Activated CD8-positive, alpha-beta memory T cell treated with anti-CD3 and anti-CD28 coated beads for 4 hours (primary cell): ENCODE data around the gene FBXW4.
"Not testable (repeated sequence)": the region's sequence is repeated elsewhere in the genome, so short reads cannot be mapped to it uniquely, and the experiment has no call there.

Source experiments
- DNase-seq, 2 donors: peaks; one replicate each; pipeline ENCODE4 v3.0.0-alpha.2; 2020; ENCODE audit warnings: low read depth in 2 of 2

FBXW4 gene

GRCh38 chr10:101653536-101653935 lies 41.4 kb downstream of the FBXW4 start:
- no peak for DNase-seq

- no peak for DNase-seq
These were observed 43.6 kb downstream of the FBXW4 start for GRCh38 chr10:101651336-101651735.

GRCh38 chr10:101650863-101651262 lies 44.1 kb downstream of the FBXW4 start:
- no peak for DNase-seq

- no peak for DNase-seq
These were observed 45.4 kb downstream of the FBXW4 start for GRCh38 chr10:101649525-101650085.

GRCh38 chr10:101647255-101647654 lies 47.7 kb downstream of the FBXW4 start:
- DNase-seq: no peak

GRCh38 chr10:101646364-101646763 lies 48.6 kb downstream of the FBXW4 start:
- no peak for DNase-seq

GRCh38 chr10:101645659-101646058 lies 49.3 kb downstream of the FBXW4 start:
- no peak for DNase-seq

GRCh38 chr10:101644002-101644401 lies 51.0 kb downstream of the FBXW4 start:
- DNase-seq: no peak

GRCh38 chr10:101643546-101643945 lies 51.4 kb downstream of the FBXW4 start:
- DNase-seq: no peak

GRCh38 chr10:101639141-101639900 lies 55.6 kb downstream of the FBXW4 start:
- no peak for DNase-seq

GRCh38 chr10:101633510-101633909 lies 61.5 kb downstream of the FBXW4 start:
- DNase-seq: not testable (repeated sequence)

GRCh38 chr10:101631821-101632475 lies 63.0 kb downstream of the FBXW4 start:
- DNase-seq: no peak

GRCh38 chr10:101630633-101630920 lies 64.4 kb downstream of the FBXW4 start:
- no peak for DNase-seq

- DNase-seq: no peak
These were observed 64.9 kb downstream of the FBXW4 start for GRCh38 chr10:101629837-101630632.

- no peak for DNase-seq
These were observed 69.1 kb downstream of the FBXW4 start for GRCh38 chr10:101625821-101626412.

GRCh38 chr10:101624526-101625102 lies 70.4 kb downstream of the FBXW4 start:
- DNase-seq: no peak

- no peak for DNase-seq
These were observed 71.4 kb downstream of the FBXW4 start for GRCh38 chr10:101623528-101623927.

GRCh38 chr10:101619983-101620382 lies 75.0 kb downstream of the FBXW4 start:
- DNase-seq: no peak

GRCh38 chr10:101618871-101619270 lies 76.1 kb downstream of the FBXW4 start:
- no peak for DNase-seq

- no peak for DNase-seq
These were observed 77.0 kb downstream of the FBXW4 start for GRCh38 chr10:101617824-101618568.
